PC-3 (cell line): ENCODE data around the gene ABHD6. TPM values are rescaled to one million over a fixed set of nuclear protein-coding genes. Genes with fewer than 3 reads are reported as not detected.
A peak's percentile ranks its signal among the peaks of the same experiment; 100 is the strongest.

Source experiments
- ATAC-seq: fragments of 200-7000 bp; cut with Tn5 transposase; 2 replicates; pipeline ENCODE4 v1.9.1; 2020; ENCODE audit warnings: mild to moderate bottlenecking, moderate library complexity
- BruUV-seq: library from RNA; stranded (reverse); fragments of 400-500 nt; replicated peaks from 2 replicates; lab custom pipeline; 2021; lab: Mats Ljungman, UMichigan
- CTCF ChIA-PET: fragments of 300-600 bp; sonication (Branson Sonifier 250); formaldehyde crosslinking; loops from one replicate; lab custom pipeline; 2022; ENCODE audit warnings: antibody characterized with exemption; lab: Charles Lee
- POLR2A ChIA-PET: fragments of 300-600 bp; sonication (Branson Sonifier 250); formaldehyde crosslinking; loops from one replicate; lab custom pipeline; 2022; ENCODE audit warnings: antibody characterized with exemption; ENCODE audit not compliant: unreplicated experiment; lab: Charles Lee
- DNase-seq: peaks from one replicate; pipeline ENCODE4 v3.0.0-alpha.2; 2015
- H2AFZ ChIP-seq: fragments of 300-600 bp; sonication (generic); 2 replicates; pipeline ENCODE4 v1.6.0; 2016; ENCODE audit warnings: antibody characterized with exemption, low read length
- H3F3A ChIP-seq: fragments of 300-600 bp; sonication (generic); one replicate; pipeline ENCODE4 v1.6.0; 2017; ENCODE audit warnings: antibody characterized with exemption, low read length, control low read depth, mild to moderate bottlenecking; ENCODE audit not compliant: unreplicated experiment
- H3K27ac ChIP-seq: fragments of 300-600 bp; sonication (generic); 2 replicates; pipeline ENCODE4 v1.5.1; 2016; ENCODE audit warnings: mild to moderate bottlenecking, low read length
- H3K27me3 ChIP-seq: fragments of 300-600 bp; sonication (generic); 2 replicates; pipeline ENCODE4 v1.6.1; 2016; ENCODE audit warnings: low read length, mixed read lengths
- H3K36me3 ChIP-seq: fragments of 300-600 bp; sonication (generic); 2 replicates; pipeline ENCODE4 v1.6.1; 2016; ENCODE audit warnings: low read depth, mixed run types, low read length, mixed read lengths
- H3K4me1 ChIP-seq: fragments of 300-600 bp; sonication (generic); 2 replicates; pipeline ENCODE4 v1.5.1; 2016; ENCODE audit warnings: low read length; ENCODE audit not compliant: insufficient read depth
- H3K4me2 ChIP-seq: fragments of 300-600 bp; sonication (generic); 2 replicates; pipeline ENCODE4 v1.6.0; 2016; ENCODE audit warnings: low read length
- H3K4me3 ChIP-seq: fragments of 300-600 bp; sonication (generic); 2 replicates; pipeline ENCODE4 v1.5.1; 2016; ENCODE audit warnings: mild to moderate bottlenecking, low read length, mixed read lengths
- H3K79me2 ChIP-seq: fragments of 300-600 bp; sonication (generic); 2 replicates; pipeline ENCODE4 v1.6.1; 2017; ENCODE audit warnings: low read length, mixed read lengths
- H3K9ac ChIP-seq: fragments of 300-600 bp; sonication (generic); 2 replicates; pipeline ENCODE4 v1.6.0; 2016; ENCODE audit warnings: mild to moderate bottlenecking, low read length
- H3K9me2 ChIP-seq: fragments of 300-600 bp; sonication (generic); replicated peaks from 2 replicates; pipeline ENCODE4 v1.6.1; 2016; ENCODE audit warnings: mixed run types, low read length, mixed read lengths
- H3K9me3 ChIP-seq: fragments of 300-600 bp; sonication (generic); 2 replicates; pipeline ENCODE4 v1.6.1; 2016; ENCODE audit warnings: low read length, mixed read lengths
- H4K20me1 ChIP-seq: fragments of 300-600 bp; sonication (generic); 2 replicates; pipeline ENCODE4 v1.6.1; 2016; ENCODE audit warnings: low read length, mixed read lengths
- CTCF ChIP-seq: fragments of 300-600 bp; sonication (generic); conservative IDR thresholded peaks from 2 replicates; pipeline ENCODE4 v1.5.1; 2017; ENCODE audit warnings: antibody characterized with exemption, low read depth, mild to moderate bottlenecking, low read length
- EZH2 ChIP-seq: fragments of 300-600 bp; sonication (generic); IDR thresholded peaks from one replicate; pipeline ENCODE4 v1.6.1; 2017; ENCODE audit warnings: antibody characterized with exemption, mild to moderate bottlenecking, low read length; ENCODE audit not compliant: unreplicated experiment
- EZH2phosphoT487 ChIP-seq: fragments of 300-600 bp; sonication (generic); IDR thresholded peaks from 2 replicates; pipeline ENCODE4 v1.6.1; 2018; ENCODE audit warnings: mild to moderate bottlenecking, antibody characterized with exemption, low read length, borderline replicate concordance
- intact Hi-C: fragments of 100-400 bp; cut with micrococcal nuclease; formaldehyde crosslinking; loops from 2 replicates; pipeline ENCODE4 v1.9.0; 2023
- total RNA-seq: library from RNA; depleted of rRNA; stranded (reverse); fragments of >200 nt; gene quantifications from 2 replicates; pipeline ENCODE4 v1.2.3, GENCODE V29; 2014

The ABHD6 gene
- total RNA-seq, 1 experiment from 2014 or later: 13.4 TPM

GRCh38 chr3:58299075-58299474 is 61.5 kb downstream of the ABHD6 start:
- no TSS peak for BruUV-seq
- H3K79me2 ChIP-seq: no peaks in the 10 kb centered on the region
- H3K9me3 ChIP-seq: peaks cover 8% of the 10 kb centered on the region
- intact Hi-C loops: no loop called here
- POLR2A ChIA-PET: no interaction called here
- H3K27me3 ChIP-seq: no peaks in the 10 kb centered on the region
- no peak overlapping the region for H3K9ac ChIP-seq
- H3K9me2 ChIP-seq: no peaks in the 10 kb centered on the region
- H3K4me1 ChIP-seq: no peaks in the 10 kb centered on the region
- CTCF ChIA-PET: interaction anchor here (2.6 kb wide), 1 partner anchor 111 kb away, joined by 40 read pairs; no protein-coding TSS in a partner anchor
- no peak for TF ChIP-seq CTCF
- TF ChIP-seq EZH2phosphoT487: no peak
- no peak for TF ChIP-seq EZH2
- no peaks in the 10 kb centered on the region for H3K36me3 ChIP-seq
- no peak for DNase-seq
- H2AFZ ChIP-seq: no peak overlapping the region
- H3K4me3 ChIP-seq: no peak overlapping the region
- H3K4me2 ChIP-seq: no peak overlapping the region
- no peaks in the 10 kb centered on the region for H3F3A ChIP-seq
- no peak overlapping the region for H3K27ac ChIP-seq
- no peak; the same call in 1 of the 2 replicates for ATAC-seq
- H4K20me1 ChIP-seq: no peaks in the 10 kb centered on the region

GRCh38 chr3:58299839-58300516 is 62.4 kb downstream of the ABHD6 start:
- Histone ChIP-seq H3K4me1 (no peaks in the 10 kb centered on the region), H3F3A (no peaks in the 10 kb centered on the region), H2AFZ (no peak overlapping the region), H3K9me2 (no peaks in the 10 kb centered on the region), H3K27ac (no peak overlapping the region), H3K36me3 (no peaks in the 10 kb centered on the region), H3K9ac (no peak overlapping the region), H3K4me2 (no peak overlapping the region), H4K20me1 (no peaks in the 10 kb centered on the region), H3K27me3 (no peaks in the 10 kb centered on the region), H3K9me3 (peaks cover 8% of the 10 kb centered on the region), H3K79me2 (no peaks in the 10 kb centered on the region), H3K4me3 (no peak overlapping the region)
- DNase-seq (peak; percentile 61), ATAC-seq (peak; percentile 61)
- TF ChIP-seq EZH2: no peak
- TF ChIP-seq EZH2phosphoT487: no peak
- TF ChIP-seq CTCF: peak; percentile 79
- no TSS peak for BruUV-seq
- ChIA-PET POLR2A (no interaction called here), CTCF (interaction anchor here (0.7 to 2.6 kb wide), 6 partner anchors 62 to 172 kb away, joined by 3 to 40 read pairs (median 3); partner anchors contain the start of gene ABHD6)
- intact Hi-C loops: loop anchor here (1.0 to 2.0 kb wide), 3 partner anchors 63 to 113 kb away; partner anchors contain the start of gene ABHD6
